CD4-positive, alpha-beta T cell treated with Interleukin-15 for 4 hours (primary cell): ENCODE results near the gene P3H3.

Experiments used
- DNase-seq: peaks from one replicate; pipeline ENCODE4 v3.0.0-alpha.2; 2020; ENCODE audit warnings: low spot score

Gene P3H3

GRCh38 chr12:6799147-6799546 is 29.1 kb upstream of the P3H3 start:
- DNase-seq: no peak

GRCh38 chr12:6807170-6807569 is 21.0 kb upstream of the P3H3 start:
- DNase-seq: no peak

- no peak for DNase-seq
Observed at GRCh38 chr12:6809056-6809455, 19.2 kb upstream of the P3H3 start.

- no peak for DNase-seq
Observed at GRCh38 chr12:6810758-6811157, 17.4 kb upstream of the P3H3 start.

- no peak for DNase-seq
Observed at GRCh38 chr12:6813363-6813762, 14.8 kb upstream of the P3H3 start.

- no peak for DNase-seq
Observed at GRCh38 chr12:6816598-6816997, 11.6 kb upstream of the P3H3 start.

GRCh38 chr12:6817098-6817497 is 11.1 kb upstream of the P3H3 start:
- no peak for DNase-seq

GRCh38 chr12:6817662-6818157 is 10.5 kb upstream of the P3H3 start:
- no peak for DNase-seq

GRCh38 chr12:6818222-6818621 is 10.0 kb upstream of the P3H3 start:
- DNase-seq: no peak

- DNase-seq: no peak
Observed at GRCh38 chr12:6818645-6819044, 9.6 kb upstream of the P3H3 start.

- no peak for DNase-seq
Observed at GRCh38 chr12:6819106-6820030, 8.8 kb upstream of the P3H3 start.

GRCh38 chr12:6820166-6820565 is 8.0 kb upstream of the P3H3 start:
- DNase-seq: no peak

GRCh38 chr12:6821591-6822425 is 6.4 kb upstream of the P3H3 start, which contains the start of gene GPR162:
Gene GPR162 (plus strand): TSS chr12:6821821. CDS start chr12:6823899, 2,078 bp downstream.
- DNase-seq: no peak

GRCh38 chr12:6822426-6823135 is 5.6 kb upstream of the P3H3 start:
- no peak for DNase-seq

- no peak for DNase-seq
Observed at GRCh38 chr12:6823182-6824084, 4.8 kb upstream of the P3H3 start.

GRCh38 chr12:6824085-6824775 is 4.0 kb upstream of the P3H3 start:
- DNase-seq: no peak

GRCh38 chr12:6824901-6825381 is 3.3 kb upstream of the P3H3 start:
- DNase-seq: no peak

- DNase-seq: peak; percentile 79
Observed at GRCh38 chr12:6825398-6826124, 2.6 kb upstream of the P3H3 start.

GRCh38 chr12:6826125-6826733 is 2.0 kb upstream of the P3H3 start:
- no peak for DNase-seq
